ENCODE data around the gene ATP5ME. TPM values are rescaled to one million over a fixed set of nuclear protein-coding genes. Genes with fewer than 3 reads are reported as not detected.

Gene ATP5ME
- polyA plus RNA-seq, 1 experiment = 330 TPM

- peaks cover 3% of the 10 kb centered on the region; the same call in 1 of the 2 replicates for H3K36me3 ChIP-seq (ENCODE audit: control insufficient read depth, insufficient read depth, low read length)
- DNase-seq (ENCODE audit: low read depth) = no peak
- no peak for TF ChIP-seq CTCF (IDR thresholded peaks at IDR 0.05; ENCODE audit: insufficient read depth, low read depth, low read length)
- no peak overlapping the region for H3K4me3 ChIP-seq (ENCODE audit: low read depth, low read length)
- POLR2A ChIA-PET = no interaction called here
- CTCF ChIA-PET = no interaction called here
- peaks cover 3% of the 10 kb centered on the region for H3K27me3 ChIP-seq (ENCODE audit: control insufficient read depth, insufficient read depth, low read length)
Observed at GRCh38 chr4:704198-704891, 30.3 kb upstream of the ATP5ME start.

- H3K36me3 ChIP-seq (ENCODE audit: control insufficient read depth, insufficient read depth, low read length) = peaks cover 3% of the 10 kb centered on the region; the same call in 1 of the 2 replicates
- no peak overlapping the region for H3K4me3 ChIP-seq (ENCODE audit: low read depth, low read length)
- TF ChIP-seq CTCF (IDR thresholded peaks at IDR 0.05; ENCODE audit: insufficient read depth, low read depth, low read length) = no peak
- CTCF ChIA-PET = interaction anchor here (0.7 kb wide), 1 partner anchor 17 kb away, joined by 3 read pairs; no protein-coding TSS in a partner anchor
- POLR2A ChIA-PET = no interaction called here
- no peak for DNase-seq (ENCODE audit: low read depth)
- H3K27me3 ChIP-seq (ENCODE audit: control insufficient read depth, insufficient read depth, low read length) = peaks cover 3% of the 10 kb centered on the region
Observed at GRCh38 chr4:703336-704197, 29.5 kb upstream of the ATP5ME start.

GRCh38 chr4:702618-703048, 28.6 kb upstream of the ATP5ME start:
- CTCF ChIA-PET = interaction anchor here (0.7 kb wide), 1 partner anchor 16 kb away, joined by 3 read pairs; no protein-coding TSS in a partner anchor
- POLR2A ChIA-PET = no interaction called here
- Histone ChIP-seq H3K36me3 (ENCODE audit: control insufficient read depth, insufficient read depth, low read length) (no peaks in the 10 kb centered on the region), H3K4me3 (ENCODE audit: low read depth, low read length) (no peak overlapping the region), H3K27me3 (ENCODE audit: control insufficient read depth, insufficient read depth, low read length) (peaks cover 3% of the 10 kb centered on the region)
- DNase-seq (ENCODE audit: low read depth) = no peak
- TF ChIP-seq CTCF (IDR thresholded peaks at IDR 0.05; ENCODE audit: insufficient read depth, low read depth, low read length) = no peak

- no peak for DNase-seq (ENCODE audit: low read depth)
- ChIA-PET POLR2A (no interaction called here), CTCF (interaction anchor here (0.8 to 1.6 kb wide), 3 partner anchors 9 to 16 kb away, joined by 3 to 7 read pairs (median 4); no protein-coding TSS in a partner anchor)
- no peaks in the 10 kb centered on the region for H3K36me3 ChIP-seq (ENCODE audit: control insufficient read depth, insufficient read depth, low read length)
- H3K4me3 ChIP-seq (ENCODE audit: low read depth, low read length) = no peak overlapping the region
- no peak for TF ChIP-seq CTCF (IDR thresholded peaks at IDR 0.05; ENCODE audit: insufficient read depth, low read depth, low read length)
- peaks cover 3% of the 10 kb centered on the region for H3K27me3 ChIP-seq (ENCODE audit: control insufficient read depth, insufficient read depth, low read length)
Observed at GRCh38 chr4:700587-701264, 26.6 kb upstream of the ATP5ME start.
